ENCODE data around the gene XKR8. TPM values are rescaled to one million over a fixed set of nuclear protein-coding genes. Genes with fewer than 3 reads are reported as not detected.

Gene XKR8
- total RNA-seq, 1 experiment from 2014 or later: 3.3 TPM

- DNase-seq (ENCODE audit: low spot score): no peak
Observed at GRCh38 chr1:27955076-27955475, 4.7 kb upstream of the XKR8 start.

GRCh38 chr1:27956761-27957160, 3.0 kb upstream of the XKR8 start:
- no peak for DNase-seq (ENCODE audit: low spot score)

GRCh38 chr1:27957655-27958054, 2.1 kb upstream of the XKR8 start:
- DNase-seq (ENCODE audit: low spot score): no peak

GRCh38 chr1:27958513-27958912, 1.3 kb upstream of the XKR8 start:
- DNase-seq (ENCODE audit: low spot score): no peak

- DNase-seq (ENCODE audit: low spot score): peak; percentile 13
Observed at GRCh38 chr1:27960762-27961645, 1.2 kb downstream of the XKR8 start.

GRCh38 chr1:27961646-27962221, 2.0 kb downstream of the XKR8 start:
- DNase-seq (ENCODE audit: low spot score): no peak

GRCh38 chr1:27963393-27963792, 3.6 kb downstream of the XKR8 start:
- DNase-seq (ENCODE audit: low spot score): no peak

- DNase-seq (ENCODE audit: low spot score): peak; percentile 42
Observed at GRCh38 chr1:27966402-27967105, 6.8 kb downstream of the XKR8 start.

GRCh38 chr1:27967106-27967883, 7.5 kb downstream of the XKR8 start:
- no peak for DNase-seq (ENCODE audit: low spot score)

- DNase-seq (ENCODE audit: low spot score): no peak
Observed at GRCh38 chr1:27967884-27968466, 8.2 kb downstream of the XKR8 start.

- no peak for DNase-seq (ENCODE audit: low spot score)
Observed at GRCh38 chr1:27968692-27969091, 8.9 kb downstream of the XKR8 start.

- DNase-seq (ENCODE audit: low spot score): no peak
Observed at GRCh38 chr1:27970401-27970800, 10.6 kb downstream of the XKR8 start.

- peak; percentile 9 for DNase-seq (ENCODE audit: low spot score)
Observed at GRCh38 chr1:27971674-27972073, 11.9 kb downstream of the XKR8 start.

- no peak for DNase-seq (ENCODE audit: low spot score)
Observed at GRCh38 chr1:27972141-27972540, 12.4 kb downstream of the XKR8 start.

- no peak for DNase-seq (ENCODE audit: low spot score)
Observed at GRCh38 chr1:27973771-27974416, 14.1 kb downstream of the XKR8 start.

GRCh38 chr1:27974417-27974781, 14.6 kb downstream of the XKR8 start:
- no peak for DNase-seq (ENCODE audit: low spot score)

- DNase-seq (ENCODE audit: low spot score): peak; percentile 47
Observed at GRCh38 chr1:27979151-27979858, 19.5 kb downstream of the XKR8 start.

GRCh38 chr1:27979859-27980201, 20.1 kb downstream of the XKR8 start:
- no peak for DNase-seq (ENCODE audit: low spot score)

- no peak for DNase-seq (ENCODE audit: low spot score)
Observed at GRCh38 chr1:27980216-27980845, 20.6 kb downstream of the XKR8 start.

- DNase-seq (ENCODE audit: low spot score): no peak
Observed at GRCh38 chr1:27981145-27981544, 21.4 kb downstream of the XKR8 start.
